ENCODE data around the gene CKAP4. TPM values are rescaled to one million over a fixed set of nuclear protein-coding genes. Genes with fewer than 3 reads are reported as not detected.

The CKAP4 gene
- total and polyA plus RNA-seq, 2 experiments from 2014 or later: 151 to 258 TPM

DNA sequence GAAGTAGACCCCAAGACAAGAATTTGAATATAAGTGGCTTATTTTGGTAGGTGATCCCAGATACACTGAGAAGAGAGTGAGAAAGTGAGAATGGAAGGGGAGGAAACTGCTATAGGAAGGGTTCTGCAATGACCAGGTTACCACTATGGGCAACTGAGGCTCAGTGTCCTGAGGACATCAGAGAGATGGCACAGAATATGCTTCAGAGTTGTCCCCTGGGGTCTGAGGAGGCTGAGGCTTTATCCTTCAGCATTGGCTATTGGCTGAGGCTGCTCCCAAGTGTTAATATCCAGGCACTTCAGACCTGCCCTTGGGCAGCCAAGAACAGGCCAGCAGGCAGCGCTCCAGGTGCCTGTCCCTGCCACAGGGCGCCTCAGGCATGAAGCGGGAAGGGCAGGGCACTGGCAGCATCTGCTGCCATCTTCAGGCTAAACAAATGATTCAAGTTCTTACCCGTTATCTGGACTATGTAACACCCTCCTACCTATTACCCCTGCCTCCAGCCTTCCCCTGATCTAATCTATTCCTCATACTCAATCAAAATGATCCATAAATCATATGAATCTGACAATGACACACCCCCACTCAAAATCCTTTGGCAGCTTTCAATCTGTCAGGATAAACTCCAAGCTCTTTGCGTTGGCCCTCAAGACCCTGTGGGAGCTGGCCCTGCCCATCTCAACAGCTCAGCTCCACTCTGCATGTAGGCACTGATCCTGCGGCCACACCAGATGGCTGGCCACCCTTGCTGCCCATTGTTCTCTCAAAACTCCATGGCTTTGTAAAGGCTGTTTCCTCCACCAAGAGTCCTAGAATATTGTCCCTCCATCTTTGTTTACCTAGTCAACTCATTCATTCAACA, 42.4 kb downstream of the CKAP4 start:
- Histone ChIP-seq H3K36me3 (replicated peaks; ENCODE audit: insufficient read depth, low read depth) (no peaks in the 10 kb centered on the region), H4K20me1 (ENCODE audit: insufficient read depth, poor library complexity, severe bottlenecking) (no peaks in the 10 kb centered on the region), H3K4me2 (no peak overlapping the region), H3K27ac (no peak overlapping the region), H3K9me3 (ENCODE audit: low read depth) (no peaks in the 10 kb centered on the region), H3K4me3 (no peak overlapping the region), H3K27me3 (no peaks in the 10 kb centered on the region), H3K4me1 (ENCODE audit: insufficient read depth) (no peaks in the 10 kb centered on the region), H3K9me2 (replicated peaks; ENCODE audit: insufficient read depth) (no peaks in the 10 kb centered on the region), H3K79me2 (no peaks in the 10 kb centered on the region), H2AFZ (no peak overlapping the region)
- no peak for DNase-seq (ENCODE audit: low spot score)
- 67% methylated on average over 6 of the region's 6 CpGs for WGBS (ENCODE audit: low lambda C conversion rate, missing lambda C conversion rate)
- TF ChIP-seq EZH2phosphoT487 (IDR thresholded peaks at IDR 0.05; ENCODE audit: low read depth, severe bottlenecking, unreplicated experiment): no peak
- TF ChIP-seq, protein P1, sequence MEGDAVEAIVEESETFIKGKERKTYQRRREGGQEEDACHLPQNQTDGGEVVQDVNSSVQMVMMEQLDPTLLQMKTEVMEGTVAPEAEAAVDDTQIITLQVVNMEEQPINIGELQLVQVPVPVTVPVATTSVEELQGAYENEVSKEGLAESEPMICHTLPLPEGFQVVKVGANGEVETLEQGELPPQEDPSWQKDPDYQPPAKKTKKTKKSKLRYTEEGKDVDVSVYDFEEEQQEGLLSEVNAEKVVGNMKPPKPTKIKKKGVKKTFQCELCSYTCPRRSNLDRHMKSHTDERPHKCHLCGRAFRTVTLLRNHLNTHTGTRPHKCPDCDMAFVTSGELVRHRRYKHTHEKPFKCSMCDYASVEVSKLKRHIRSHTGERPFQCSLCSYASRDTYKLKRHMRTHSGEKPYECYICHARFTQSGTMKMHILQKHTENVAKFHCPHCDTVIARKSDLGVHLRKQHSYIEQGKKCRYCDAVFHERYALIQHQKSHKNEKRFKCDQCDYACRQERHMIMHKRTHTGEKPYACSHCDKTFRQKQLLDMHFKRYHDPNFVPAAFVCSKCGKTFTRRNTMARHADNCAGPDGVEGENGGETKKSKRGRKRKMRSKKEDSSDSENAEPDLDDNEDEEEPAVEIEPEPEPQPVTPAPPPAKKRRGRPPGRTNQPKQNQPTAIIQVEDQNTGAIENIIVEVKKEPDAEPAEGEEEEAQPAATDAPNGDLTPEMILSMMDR (IDR thresholded peaks at IDR 0.05; ENCODE audit: poor library complexity): no peak
- TF ChIP-seq EZH2 (IDR thresholded peaks at IDR 0.05; ENCODE audit: borderline replicate concordance): no peak

DNA sequence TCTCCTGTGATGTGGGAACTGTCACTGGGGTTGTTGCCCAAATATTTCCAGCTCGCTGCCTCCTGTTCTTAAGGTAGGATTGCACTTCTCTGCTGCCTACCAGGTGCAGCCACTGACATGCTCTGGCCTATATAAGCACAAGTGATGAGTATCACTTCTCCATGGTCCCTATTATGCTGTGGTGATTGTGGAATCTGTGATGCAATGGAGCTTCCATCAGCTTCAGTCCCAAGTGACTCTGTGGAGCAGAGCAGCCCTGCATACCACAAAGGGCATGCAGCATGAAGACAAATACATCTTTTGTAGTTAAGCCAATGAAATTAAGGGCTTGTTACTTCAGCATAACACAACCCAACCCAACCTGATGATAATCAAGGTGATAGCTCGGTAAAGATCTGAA, 43.5 kb downstream of the CKAP4 start:
- no peak for DNase-seq (ENCODE audit: low spot score)
- TF ChIP-seq, protein P1 (IDR thresholded peaks at IDR 0.05; ENCODE audit: poor library complexity): no peak
- TF ChIP-seq EZH2 (IDR thresholded peaks at IDR 0.05; ENCODE audit: borderline replicate concordance) (no peak), EZH2phosphoT487 (IDR thresholded peaks at IDR 0.05; ENCODE audit: low read depth, severe bottlenecking, unreplicated experiment) (no peak)
- no peak overlapping the region for H3K4me2 ChIP-seq
- H2AFZ ChIP-seq: no peak overlapping the region
- no peak overlapping the region for H3K27ac ChIP-seq
- H3K36me3 ChIP-seq (replicated peaks; ENCODE audit: insufficient read depth, low read depth): no peaks in the 10 kb centered on the region
- H3K27me3 ChIP-seq: no peaks in the 10 kb centered on the region
- WGBS (ENCODE audit: low lambda C conversion rate, missing lambda C conversion rate): 95% methylated on average over 2 of the region's 2 CpGs
- no peaks in the 10 kb centered on the region for H4K20me1 ChIP-seq (ENCODE audit: insufficient read depth, poor library complexity, severe bottlenecking)
- H3K79me2 ChIP-seq: no peaks in the 10 kb centered on the region
- no peak overlapping the region for H3K4me3 ChIP-seq
- H3K9me2 ChIP-seq (replicated peaks; ENCODE audit: insufficient read depth): no peaks in the 10 kb centered on the region
- no peaks in the 10 kb centered on the region for H3K9me3 ChIP-seq (ENCODE audit: low read depth)
- no peaks in the 10 kb centered on the region for H3K4me1 ChIP-seq (ENCODE audit: insufficient read depth)

DNA sequence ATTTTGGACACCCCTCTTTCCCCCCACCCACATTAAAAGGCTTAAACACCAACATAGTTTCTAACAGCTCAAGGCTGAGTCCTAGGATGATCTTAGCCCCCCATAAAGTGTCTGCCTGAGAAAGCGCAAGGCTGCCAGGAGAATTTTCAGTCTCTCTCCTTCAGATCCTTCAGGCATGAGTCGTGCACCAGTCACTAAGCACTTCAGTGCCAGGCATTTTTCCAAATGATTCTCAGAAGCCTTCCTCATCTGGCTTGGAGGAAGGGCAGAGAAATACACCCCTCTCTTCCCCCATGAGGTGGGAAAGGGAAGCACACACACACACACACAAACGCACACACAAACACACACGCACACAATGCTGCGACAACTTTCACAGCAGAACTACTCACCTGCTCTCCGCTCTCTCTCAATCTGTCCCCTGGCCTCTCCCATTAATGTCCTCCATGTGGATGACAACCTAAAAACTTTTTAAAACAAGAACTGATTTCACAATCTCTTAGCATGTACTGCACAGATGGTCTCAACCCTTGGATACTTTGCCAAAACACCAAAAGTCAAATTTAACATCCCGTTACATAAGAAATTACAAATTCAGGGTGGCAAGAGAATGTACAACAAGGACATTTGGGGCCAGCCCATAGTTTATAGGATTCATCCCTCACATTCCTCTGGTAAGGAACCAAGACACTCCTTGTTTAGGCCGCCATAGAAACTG, 49.8 kb downstream of the CKAP4 start:
- peaks cover 3% of the 10 kb centered on the region for H3K4me1 ChIP-seq (ENCODE audit: insufficient read depth)
- TF ChIP-seq, protein P1 (IDR thresholded peaks at IDR 0.05; ENCODE audit: poor library complexity): no peak
- TF ChIP-seq EZH2phosphoT487 (IDR thresholded peaks at IDR 0.05; ENCODE audit: low read depth, severe bottlenecking, unreplicated experiment): no peak
- TF ChIP-seq EZH2 (IDR thresholded peaks at IDR 0.05; ENCODE audit: borderline replicate concordance): no peak
- no peak overlapping the region for H2AFZ ChIP-seq
- no peaks in the 10 kb centered on the region for H3K79me2 ChIP-seq
- WGBS (ENCODE audit: low lambda C conversion rate, missing lambda C conversion rate): 84% methylated on average over 8 of the region's 8 CpGs
- DNase-seq (ENCODE audit: low spot score): no peak
- H3K36me3 ChIP-seq (replicated peaks; ENCODE audit: insufficient read depth, low read depth): no peaks in the 10 kb centered on the region
- H4K20me1 ChIP-seq (ENCODE audit: insufficient read depth, poor library complexity, severe bottlenecking): no peaks in the 10 kb centered on the region
- no peak overlapping the region for H3K27ac ChIP-seq
- no peak overlapping the region for H3K4me2 ChIP-seq
- H3K9me3 ChIP-seq (ENCODE audit: low read depth): no peaks in the 10 kb centered on the region
- no peaks in the 10 kb centered on the region for H3K9me2 ChIP-seq (replicated peaks; ENCODE audit: insufficient read depth)
- H3K27me3 ChIP-seq: no peaks in the 10 kb centered on the region
- H3K4me3 ChIP-seq: no peak overlapping the region

All from hepatocyte (in vitro differentiated cells).